GM23338 (cell line): Measurements from ENCODE around the gene FANCC.

Experiments
- CREB1 ChIP-seq: fragments of 250-450 bp; sonication (Bioruptor Pico); IDR thresholded peaks from 2 replicates; pipeline ENCODE4 v1.5.0; 2020; ENCODE audit warnings: low read depth, mild to moderate bottlenecking, moderate library complexity
- EZH2 ChIP-seq: fragments of 200-600 bp; sonication (generic); IDR thresholded peaks from one replicate; pipeline ENCODE4 v1.8.0; 2017; ENCODE audit warnings: antibody characterized with exemption, mild to moderate bottlenecking, low read depth; ENCODE audit not compliant: unreplicated experiment
- EZH2phosphoT487 ChIP-seq: fragments of 200-600 bp; sonication (generic); IDR thresholded peaks from one replicate; pipeline ENCODE4 v1.8.1; 2018; ENCODE audit warnings: antibody characterized with exemption; ENCODE audit not compliant: unreplicated experiment
- JUNB ChIP-seq: IDR thresholded peaks from one replicate; pipeline ENCODE4 v1.6.1; 2016; ENCODE audit warnings: antibody characterized with exemption; ENCODE audit not compliant: unreplicated experiment
- POLR2AphosphoS5 ChIP-seq: IDR thresholded peaks from 2 replicates; pipeline ENCODE4 v1.6.1; 2016; ENCODE audit warnings: antibody characterized with exemption, low read depth
- REST ChIP-seq: IDR thresholded peaks from one replicate; pipeline ENCODE4 v1.6.1; 2018; ENCODE audit warnings: antibody characterized with exemption; ENCODE audit not compliant: unreplicated experiment
- STAT1 ChIP-seq: IDR thresholded peaks from one replicate; pipeline ENCODE4 v1.6.1; 2016; ENCODE audit warnings: antibody characterized with exemption; ENCODE audit not compliant: unreplicated experiment
- ZNF114 ChIP-seq: fragments of 250-450 bp; sonication (Bioruptor Pico); IDR thresholded peaks from 2 replicates; pipeline ENCODE4 v1.5.0; 2020; ENCODE audit warnings: mild to moderate bottlenecking, moderate library complexity
- TF ChIP-seq, protein P1 (sequence below), 2 experiments: fragments of 200-600 bp in 1 of 2; sonication (generic) in 1 of 2; conservative IDR thresholded peaks; 2 replicates each; pipeline versions ENCODE4 v1.5.1 to v1.6.1; 2016 to 2017; ENCODE audit warnings: antibody characterized with exemption in 2 of 2, low read depth in 2 of 2, mild to moderate bottlenecking in 2 of 2, moderate library complexity in 1 of 2
- TF ChIP-seq, protein P2 (sequence below): IDR thresholded peaks from 2 replicates; pipeline ENCODE4 v1.6.1; 2016; ENCODE audit warnings: antibody characterized with exemption

- TF ChIP-seq POLR2AphosphoS5 (no peak), REST (no peak), EZH2 (no peak), STAT1 (no peak), ZNF114 (CRISPR knock-in tag) (no peak), EZH2phosphoT487 (no peak), JUNB (no peak), CREB1 (CRISPR knock-in tag) (no peak)
- TF ChIP-seq, protein P1, sequence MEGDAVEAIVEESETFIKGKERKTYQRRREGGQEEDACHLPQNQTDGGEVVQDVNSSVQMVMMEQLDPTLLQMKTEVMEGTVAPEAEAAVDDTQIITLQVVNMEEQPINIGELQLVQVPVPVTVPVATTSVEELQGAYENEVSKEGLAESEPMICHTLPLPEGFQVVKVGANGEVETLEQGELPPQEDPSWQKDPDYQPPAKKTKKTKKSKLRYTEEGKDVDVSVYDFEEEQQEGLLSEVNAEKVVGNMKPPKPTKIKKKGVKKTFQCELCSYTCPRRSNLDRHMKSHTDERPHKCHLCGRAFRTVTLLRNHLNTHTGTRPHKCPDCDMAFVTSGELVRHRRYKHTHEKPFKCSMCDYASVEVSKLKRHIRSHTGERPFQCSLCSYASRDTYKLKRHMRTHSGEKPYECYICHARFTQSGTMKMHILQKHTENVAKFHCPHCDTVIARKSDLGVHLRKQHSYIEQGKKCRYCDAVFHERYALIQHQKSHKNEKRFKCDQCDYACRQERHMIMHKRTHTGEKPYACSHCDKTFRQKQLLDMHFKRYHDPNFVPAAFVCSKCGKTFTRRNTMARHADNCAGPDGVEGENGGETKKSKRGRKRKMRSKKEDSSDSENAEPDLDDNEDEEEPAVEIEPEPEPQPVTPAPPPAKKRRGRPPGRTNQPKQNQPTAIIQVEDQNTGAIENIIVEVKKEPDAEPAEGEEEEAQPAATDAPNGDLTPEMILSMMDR (conservative IDR thresholded peaks at IDR 0.05; ENCODE audit: low read depth in 2 of 2): no peak
- TF ChIP-seq, protein P2, sequence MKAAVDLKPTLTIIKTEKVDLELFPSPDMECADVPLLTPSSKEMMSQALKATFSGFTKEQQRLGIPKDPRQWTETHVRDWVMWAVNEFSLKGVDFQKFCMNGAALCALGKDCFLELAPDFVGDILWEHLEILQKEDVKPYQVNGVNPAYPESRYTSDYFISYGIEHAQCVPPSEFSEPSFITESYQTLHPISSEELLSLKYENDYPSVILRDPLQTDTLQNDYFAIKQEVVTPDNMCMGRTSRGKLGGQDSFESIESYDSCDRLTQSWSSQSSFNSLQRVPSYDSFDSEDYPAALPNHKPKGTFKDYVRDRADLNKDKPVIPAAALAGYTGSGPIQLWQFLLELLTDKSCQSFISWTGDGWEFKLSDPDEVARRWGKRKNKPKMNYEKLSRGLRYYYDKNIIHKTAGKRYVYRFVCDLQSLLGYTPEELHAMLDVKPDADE: no peak
These were observed 129.1 kb downstream of the FANCC start for GRCh38 chr9:95188459-95188858.
